NCI-H774 (cell line): ENCODE measurements around the gene TMUB2.
A peak's percentile ranks its signal among the peaks of the same experiment; 100 is the strongest.

Source experiments
- DNase-seq: peaks from one replicate; lab custom pipeline; 2025; lab: John Stamatoyannopoulos, UW

The TMUB2 gene

DNA sequence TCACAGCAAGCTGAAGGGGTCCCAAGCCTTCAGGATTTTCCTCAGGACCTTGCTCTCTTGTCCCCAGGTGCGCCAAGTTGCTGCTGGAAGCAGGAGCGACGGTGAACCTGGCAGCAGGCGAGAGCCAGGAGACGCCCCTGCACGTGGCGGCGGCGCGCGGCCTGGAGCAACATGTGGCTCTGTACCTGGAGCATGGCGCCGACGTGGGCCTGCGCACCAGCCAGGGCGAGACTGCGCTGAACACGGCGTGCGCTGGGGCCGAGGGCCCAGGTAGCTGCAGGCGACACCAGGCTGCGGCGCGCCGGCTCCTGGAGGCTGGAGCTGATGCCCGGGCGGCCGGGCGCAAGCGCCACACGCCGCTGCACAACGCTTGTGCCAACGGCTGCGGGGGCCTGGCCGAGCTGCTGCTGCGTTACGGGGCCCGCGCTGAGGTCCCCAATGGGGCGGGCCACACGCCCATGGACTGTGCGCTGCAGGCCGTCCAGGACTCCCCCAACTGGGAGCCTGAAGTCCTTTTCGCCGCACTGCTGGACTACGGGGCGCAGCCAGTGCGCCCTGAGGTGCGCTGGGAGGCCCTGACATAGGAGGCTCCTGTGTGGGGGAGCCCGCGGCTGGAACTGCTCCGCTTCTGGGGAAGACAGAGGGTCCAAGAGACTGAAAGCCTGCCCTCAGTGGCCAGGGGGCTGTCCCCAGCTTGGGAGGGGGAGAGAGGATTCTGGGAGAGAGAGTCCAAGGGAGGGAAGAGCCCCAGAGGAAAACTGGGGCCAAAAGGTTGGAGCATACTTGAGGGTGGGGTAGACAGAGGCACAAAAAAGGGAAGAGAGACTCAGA, 9.9 kb upstream of the TMUB2 start:
- no peak for DNase-seq

DNA sequence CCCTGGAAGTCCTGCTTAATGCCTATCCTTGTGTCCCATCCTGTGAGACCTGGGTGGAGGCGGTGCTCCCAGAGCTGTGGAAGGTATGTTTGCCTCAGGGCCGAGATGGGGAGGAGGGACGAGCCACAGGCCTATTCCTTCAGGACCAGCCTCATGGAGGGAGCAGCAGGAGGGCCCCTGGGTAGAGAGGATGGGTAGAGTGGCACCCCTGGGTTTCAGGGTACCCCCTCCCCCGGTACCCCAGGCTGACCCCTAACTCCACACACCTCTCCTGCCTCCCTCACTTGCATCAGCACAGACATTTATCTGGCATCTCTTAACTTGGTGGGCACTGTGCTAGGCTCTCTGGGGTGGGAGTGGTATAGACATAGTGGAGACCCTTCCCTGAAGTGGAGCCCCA, 9.1 kb upstream of the TMUB2 start:
- DNase-seq: no peak

DNA sequence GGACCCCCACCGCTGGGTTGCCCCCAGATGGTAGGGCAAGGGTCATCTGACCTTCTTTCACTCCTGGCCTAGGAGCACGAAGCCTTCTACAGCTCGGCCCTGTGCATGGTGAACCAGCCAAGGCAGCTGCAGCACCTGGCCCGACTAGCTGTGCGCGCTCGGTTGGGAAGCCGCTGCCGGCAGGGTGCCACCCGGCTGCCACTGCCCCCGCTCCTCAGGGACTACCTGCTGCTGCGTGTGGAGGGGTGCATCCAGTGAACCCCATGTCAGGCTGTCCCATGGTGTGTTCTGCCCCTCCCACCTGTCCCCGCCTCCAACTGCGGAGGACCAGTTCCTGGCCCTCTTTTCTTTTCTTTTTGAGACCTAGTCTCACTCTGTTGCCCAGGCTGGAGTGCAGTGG, 8.6 kb upstream of the TMUB2 start:
- DNase-seq: no peak

DNA sequence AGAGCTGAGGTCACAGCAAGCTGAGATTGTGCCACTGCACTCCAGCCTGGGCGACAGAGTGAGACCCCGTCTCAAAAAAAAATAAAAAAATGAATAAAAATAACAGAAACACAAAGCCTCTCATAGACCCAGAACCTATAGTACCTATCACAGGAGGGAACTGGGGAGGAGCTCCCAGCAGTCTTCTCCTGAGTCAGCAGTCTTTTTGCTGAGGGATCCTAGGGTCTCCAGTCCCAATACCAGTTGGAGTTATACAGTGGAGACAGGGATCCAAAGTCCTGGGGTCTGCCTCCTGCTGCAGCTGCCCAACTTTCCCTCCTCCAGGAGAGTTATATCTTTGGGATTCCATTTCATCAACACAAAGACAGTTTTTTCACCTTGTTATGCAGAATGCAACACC, 3.7 kb upstream of the TMUB2 start:
- no peak for DNase-seq

DNA sequence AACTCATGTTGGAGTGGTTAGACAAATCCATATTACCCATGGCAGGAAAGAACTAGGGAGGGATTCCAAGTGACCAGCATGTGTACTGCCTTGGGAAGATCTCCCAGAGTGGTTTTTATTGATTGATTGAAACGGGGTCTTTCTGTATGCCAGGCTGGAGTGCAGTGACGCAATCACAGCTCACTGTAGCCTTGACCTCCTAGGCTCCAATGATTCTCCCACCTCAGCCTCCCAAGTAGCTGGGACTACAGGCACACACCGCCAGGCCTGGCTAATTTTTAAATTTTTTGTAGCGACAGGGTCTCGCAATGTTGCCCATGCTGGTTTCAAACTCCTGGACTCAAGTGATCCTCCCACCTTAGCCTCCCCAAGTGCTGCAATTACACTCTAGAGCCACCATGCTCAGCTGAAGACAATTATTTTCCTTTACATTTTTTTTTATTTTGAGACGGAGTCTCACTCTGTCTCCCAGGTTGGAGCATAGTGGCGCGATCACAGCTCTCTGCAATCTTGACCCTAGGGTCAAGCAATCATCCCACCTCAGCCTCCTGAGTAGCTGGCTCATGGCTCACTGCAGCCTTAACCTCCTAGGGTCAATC, 2.5 kb upstream of the TMUB2 start:
- no peak for DNase-seq

DNA sequence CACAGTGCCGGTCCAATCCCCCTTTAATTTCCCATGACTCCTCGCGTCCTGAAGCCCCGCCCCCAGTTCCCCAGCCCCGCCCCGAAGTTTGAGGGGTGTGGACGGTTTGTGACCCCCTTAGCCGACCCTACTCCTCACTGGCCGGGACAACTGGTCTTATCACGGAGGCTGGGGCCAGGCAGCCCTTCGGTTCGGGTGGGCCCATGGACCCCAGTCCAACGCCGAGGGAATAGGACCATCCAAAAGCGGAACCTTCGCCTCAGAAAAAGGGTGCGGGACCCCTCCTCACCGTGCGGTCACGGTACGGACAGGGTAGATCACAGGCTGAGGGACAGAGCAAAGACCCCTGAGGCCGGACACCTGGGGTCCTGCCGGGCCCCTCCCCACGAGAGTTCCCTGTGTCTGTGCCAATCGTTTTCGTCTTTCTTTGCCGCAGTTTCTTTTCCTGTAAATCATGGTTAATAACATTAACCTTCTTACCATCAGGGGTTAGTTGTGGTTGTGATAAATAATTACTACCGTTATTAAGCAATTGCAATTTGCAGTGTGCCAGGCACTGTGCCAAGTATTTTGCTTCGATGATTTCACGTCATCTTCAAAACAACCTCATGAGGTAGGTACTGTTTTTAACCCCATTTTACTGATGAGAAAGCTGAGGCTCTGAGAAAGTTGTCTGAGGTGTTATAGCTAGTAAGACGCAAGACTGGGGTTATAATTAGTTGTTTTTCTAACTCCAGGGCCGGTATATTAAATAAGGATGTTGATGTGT, 543 bp downstream of the TMUB2 start:
- DNase-seq: peak; percentile 79

DNA sequence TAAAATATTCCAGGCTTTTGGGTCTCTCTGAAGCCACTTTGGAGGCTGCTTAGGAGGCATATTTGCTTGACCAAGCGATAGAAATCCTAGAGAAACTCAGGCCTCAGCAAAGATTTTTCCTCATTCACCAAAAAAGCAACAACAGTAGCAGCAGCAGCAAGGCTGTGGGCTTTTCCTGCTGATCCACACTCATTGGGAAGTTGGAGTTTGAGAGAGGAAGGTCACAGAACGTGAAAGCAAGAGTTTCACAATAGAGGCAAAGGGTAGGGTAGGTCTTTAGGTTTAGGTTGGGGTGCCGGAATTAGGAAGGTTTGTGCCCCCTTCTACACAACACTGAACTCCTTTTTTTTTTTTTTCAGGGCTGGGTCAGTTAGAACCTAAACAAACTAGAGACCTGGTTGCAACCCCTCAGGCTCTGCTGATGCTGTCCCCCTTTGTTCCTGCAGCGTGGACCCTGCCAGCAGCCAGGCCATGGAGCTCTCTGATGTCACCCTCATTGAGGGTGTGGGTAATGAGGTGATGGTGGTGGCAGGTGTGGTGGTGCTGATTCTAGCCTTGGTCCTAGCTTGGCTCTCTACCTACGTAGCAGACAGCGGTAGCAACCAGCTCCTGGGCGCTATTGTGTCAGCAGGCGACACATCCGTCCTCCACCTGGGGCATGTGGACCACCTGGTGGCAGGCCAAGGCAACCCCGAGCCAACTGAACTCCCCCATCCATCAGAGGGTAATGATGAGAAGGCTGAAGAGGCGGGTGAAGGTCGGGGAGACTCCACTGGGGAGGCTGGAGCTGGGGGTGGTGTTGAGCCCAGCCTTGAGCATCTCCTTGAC, 2.0 kb downstream of the TMUB2 start:
- no peak for DNase-seq

DNA sequence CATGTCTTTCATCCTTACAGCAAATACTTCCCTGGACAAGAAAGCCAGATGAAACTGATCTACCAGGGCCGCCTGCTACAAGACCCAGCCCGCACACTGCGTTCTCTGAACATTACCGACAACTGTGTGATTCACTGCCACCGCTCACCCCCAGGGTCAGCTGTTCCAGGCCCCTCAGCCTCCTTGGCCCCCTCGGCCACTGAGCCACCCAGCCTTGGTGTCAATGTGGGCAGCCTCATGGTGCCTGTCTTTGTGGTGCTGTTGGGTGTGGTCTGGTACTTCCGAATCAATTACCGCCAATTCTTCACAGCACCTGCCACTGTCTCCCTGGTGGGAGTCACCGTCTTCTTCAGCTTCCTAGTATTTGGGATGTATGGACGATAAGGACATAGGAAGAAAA, 3.7 kb downstream of the TMUB2 start:
- no peak for DNase-seq

DNA sequence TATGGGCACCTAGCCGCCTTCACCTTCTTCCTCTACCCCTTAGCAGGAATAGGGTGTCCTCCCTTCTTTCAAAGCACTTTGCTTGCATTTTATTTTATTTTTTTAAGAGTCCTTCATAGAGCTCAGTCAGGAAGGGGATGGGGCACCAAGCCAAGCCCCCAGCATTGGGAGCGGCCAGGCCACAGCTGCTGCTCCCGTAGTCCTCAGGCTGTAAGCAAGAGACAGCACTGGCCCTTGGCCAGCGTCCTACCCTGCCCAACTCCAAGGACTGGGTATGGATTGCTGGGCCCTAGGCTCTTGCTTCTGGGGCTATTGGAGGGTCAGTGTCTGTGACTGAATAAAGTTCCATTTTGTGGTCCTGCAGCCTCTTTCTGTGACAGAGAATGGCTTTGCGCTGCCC, 4.6 kb downstream of the TMUB2 start:
- no peak for DNase-seq

DNA sequence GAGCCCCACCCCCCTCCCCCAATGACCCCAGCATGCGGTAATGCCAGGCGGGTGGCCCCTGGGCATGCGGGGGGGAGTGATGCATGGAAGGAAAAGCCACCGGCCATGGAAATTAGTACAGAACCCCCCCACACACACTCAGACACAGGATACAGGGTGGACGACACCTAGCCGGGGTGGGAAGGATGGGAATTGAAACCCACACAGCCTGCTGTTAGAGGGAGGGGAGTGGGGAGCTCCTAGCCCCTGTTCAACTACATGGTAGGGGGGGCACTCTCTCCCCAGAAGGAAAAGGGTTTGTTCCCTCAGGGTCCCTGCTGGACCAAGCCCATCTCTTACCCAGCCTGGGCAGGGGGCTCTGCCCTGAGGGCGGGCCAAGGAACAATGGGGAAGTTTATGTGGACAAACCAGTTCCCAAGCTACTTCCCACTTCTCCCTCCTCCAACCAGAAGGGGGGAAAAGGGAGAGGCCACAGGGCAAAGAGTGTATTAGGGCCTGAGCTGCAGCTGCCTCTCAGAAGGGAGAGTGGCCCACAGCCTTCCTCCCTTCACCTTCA, 5.2 kb downstream of the TMUB2 start:
- DNase-seq: no peak

DNA sequence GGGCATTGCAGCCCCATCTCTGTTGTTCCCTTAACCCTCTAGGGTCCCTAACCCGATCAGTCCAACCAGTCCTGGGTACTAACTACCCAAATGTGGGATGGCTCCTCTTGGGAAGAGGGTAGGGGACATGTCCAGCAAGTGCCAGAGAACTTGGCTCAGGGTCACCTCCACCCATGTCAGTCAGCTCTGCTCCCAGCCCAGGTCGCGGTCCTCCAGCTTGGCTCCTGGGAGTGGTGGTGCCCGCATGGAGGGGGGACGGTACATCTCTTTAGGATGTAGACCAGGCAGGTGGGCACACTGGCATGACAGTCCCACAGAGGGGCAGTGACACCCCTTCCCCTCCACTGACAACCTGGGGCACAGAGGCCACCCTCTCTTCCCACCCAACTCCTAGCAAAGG, 6.0 kb downstream of the TMUB2 start:
- DNase-seq: no peak

DNA sequence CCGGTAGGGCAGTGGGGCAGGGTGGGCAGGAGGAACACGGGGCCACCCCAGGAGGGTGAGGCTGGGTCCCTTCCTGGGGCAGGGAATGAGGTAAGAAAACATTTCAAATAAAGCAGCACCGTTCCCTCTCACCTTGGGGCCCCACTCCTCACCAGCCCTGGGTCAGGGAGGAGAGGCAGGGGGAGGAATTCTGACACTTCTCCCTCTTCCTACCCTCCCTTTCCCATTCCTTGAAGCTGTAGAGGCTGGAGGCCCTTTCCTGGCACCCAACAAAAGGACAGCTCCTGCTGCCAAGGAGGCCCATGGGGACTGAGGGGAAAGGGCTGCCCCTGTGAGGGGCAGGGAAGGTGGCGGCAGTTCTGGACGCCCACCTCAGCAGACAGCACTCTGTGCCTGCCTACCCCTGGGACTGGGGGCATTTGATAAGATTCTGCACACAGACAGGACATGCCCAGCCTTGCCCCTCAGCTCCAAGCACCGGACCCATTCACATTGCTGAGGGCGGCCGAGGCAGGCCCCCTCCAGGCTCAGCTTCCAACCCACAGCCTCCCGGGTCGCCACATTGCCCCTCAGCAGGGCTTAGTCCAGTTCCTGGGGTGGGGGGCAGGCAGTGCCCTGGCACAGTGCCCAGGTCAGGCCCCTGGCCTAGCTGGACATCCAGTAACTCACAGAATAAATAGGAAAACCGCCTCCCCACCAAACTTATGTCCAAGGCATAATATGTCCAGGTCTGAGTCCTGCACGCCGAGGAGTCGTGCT, 6.7 kb downstream of the TMUB2 start:
- no peak for DNase-seq

DNA sequence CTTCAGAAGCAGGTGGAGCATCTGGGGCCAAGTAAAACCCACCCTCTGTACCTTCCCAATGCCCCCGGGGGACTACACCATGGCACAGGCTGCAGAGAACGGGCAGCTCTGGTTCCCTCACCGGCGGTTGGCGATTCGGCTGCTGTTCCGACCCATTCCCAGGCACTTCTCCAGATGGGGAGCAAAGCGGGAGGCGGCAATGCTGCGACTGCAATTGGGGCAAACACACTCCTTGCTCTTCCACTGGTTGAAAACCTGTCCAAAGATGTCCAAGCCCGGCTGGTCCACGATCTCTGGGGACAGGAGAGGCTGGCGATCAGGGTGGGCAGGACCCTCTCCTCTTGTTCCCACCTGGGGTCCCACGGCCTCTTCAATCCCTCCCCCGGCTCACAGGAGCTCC, 10.3 kb downstream of the TMUB2 start:
- DNase-seq: no peak

DNA sequence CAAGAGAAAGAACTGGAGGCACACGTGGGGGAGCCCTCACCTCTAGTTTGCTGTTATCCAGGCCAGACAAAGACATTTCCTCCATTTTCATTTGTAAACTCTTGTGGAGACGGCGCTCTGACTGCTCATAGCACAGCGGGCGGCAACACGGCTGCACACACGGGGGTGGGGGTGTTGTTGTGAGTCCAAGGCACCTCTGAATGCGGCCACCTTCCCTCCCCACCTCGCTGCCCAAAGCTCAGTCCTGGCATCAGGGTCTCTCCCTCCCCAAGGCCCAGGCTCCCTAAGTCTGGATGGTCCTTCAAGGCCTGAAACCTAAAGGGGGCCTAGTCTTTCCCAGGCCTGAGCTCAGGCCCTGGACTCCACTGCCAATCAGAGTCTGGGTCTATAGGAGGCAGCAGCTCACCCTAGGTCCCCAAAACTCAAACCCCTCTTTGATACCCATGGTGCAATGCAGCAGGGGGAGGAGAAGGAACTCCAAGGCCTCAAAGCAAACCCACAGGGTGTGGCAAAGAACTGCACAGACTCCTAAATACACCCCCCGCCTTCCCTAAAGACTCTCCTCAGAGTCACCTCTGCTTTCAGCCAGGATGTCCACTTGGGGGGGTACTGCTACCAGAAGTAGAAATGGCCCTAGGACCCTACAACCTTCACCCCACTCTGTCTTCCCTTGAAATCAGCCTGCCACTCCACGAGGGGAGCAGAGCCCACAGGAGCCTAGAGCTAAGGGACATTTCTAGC, 11.4 kb downstream of the TMUB2 start:
- DNase-seq: no peak

DNA sequence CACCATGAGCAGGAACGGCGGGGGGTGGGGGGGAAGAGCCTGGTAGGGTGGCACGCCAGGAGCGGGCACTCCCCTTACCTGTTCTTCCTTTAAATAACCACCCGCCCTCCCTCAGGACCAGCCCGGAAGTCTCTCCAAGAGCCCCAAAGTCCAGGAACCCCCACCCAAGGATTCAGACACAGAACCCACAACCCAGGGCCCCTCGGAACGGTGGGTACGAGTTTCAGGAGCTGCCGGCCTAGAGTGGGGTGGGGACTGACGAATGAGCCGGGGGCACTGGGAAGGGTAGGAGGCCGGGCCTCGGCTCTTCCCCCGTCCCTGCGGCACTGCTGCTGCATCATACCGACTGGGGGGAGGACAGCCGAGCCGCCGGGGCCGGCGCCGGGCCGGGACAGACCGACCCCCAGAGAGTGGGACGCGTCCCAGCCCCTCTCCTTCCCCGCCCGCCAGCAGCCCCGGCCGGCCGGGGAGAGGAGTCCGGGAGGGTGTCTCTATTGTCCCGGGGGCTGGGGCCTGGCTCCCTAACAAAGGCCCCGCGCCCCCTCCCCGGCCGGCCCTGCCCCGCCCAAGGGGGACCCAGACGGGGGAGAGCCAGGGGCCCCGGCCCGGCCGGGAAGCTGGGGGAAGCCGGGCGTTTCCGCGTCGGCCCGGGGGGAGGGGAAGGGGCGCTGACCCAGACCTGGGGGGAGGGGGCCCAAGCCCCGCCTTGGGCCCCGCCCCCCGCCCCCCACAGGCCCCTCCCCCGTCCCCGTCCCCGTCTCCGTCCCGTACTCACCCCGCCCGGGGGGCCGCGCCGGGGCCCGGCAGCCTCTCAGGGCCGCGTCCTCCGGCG, 12.2 kb downstream of the TMUB2 start:
- DNase-seq: peak; percentile 57

DNA sequence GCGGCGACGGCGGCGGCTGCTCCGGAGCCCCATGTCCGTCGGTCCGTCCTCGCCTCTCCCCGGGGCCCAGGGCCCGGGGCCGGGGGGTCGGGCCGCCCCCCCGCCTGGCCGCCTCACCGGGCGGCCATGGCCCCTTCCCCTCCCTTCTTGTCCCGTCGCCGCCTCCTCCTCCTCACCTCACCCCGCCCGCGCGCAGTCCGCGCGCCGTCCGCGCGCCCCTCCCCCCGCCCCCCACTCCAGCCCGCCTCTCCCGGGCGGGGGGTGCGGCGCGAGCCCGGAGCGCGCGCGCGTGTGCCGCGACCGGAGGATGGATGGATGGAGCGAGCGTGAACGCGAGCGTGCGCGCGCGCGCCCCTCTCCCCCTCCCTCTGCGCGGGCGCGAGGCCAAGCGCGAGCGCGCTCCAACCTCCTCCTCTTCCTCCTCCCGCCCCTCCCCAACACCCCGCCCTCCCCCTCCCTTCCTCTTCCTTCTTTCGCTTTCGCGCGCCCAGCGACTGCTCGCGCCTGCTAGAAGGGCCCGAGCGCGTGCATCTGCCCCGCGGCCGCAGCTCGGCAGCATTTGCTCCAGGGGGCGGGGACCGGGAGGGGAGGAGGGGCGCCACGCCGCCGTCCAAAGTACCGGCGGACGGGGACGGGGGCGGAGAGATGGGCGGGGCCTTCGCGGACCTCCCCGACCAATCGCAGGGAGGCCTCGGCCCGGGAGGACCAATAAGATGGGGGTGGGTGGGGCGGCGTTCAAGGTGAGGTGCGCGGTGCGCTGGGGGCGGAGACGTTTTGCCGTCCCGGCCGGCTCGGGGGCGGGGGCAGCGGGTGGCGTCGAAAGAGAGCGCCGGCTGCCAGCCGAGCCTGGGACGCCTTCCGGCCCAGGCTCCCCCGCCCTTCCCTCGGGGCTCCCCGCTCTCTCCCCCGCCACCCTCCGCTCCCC, 13.0 kb downstream of the TMUB2 start, which contains the start of gene ATXN7L3:
TSS of gene ATXN7L3 (minus strand) at position 332 of the 925 bp plus-strand sequence. CDS start 1,814 bp downstream, outside the sequence.
- peak; percentile 98 for DNase-seq

DNA sequence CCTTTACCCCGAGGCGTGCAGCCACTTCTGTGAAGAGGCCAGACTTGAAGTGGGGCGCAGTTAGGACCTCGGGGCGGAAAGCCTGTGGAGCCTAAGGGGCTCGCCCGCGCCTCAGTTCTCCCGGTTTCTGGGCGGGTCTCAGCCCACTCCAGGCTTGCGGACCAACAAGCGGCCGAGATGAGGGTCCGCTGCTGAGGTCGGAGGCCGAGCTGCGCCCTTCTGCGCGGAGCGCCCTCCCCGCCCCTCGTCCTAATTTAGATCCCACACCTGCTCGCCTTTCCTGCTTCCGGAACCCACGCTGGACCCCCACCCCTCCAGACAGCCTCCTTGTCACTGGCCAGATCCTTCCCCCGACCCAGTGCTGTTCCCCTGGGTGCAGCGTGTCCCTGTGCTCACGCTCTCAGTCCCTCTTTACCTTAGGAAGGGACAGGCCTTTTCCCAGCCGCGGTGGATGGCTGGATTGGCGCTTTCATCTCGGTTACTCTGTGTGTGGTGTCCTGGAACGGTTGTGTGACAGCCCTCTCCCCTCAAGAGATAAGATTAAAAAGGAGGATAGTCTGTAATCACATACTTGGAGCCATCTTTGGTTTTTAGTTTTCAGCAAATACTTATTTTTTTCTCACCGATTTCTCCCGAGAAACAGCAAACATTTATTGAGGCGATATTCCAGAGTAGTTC, 13.8 kb downstream of the TMUB2 start:
- no peak for DNase-seq

DNA sequence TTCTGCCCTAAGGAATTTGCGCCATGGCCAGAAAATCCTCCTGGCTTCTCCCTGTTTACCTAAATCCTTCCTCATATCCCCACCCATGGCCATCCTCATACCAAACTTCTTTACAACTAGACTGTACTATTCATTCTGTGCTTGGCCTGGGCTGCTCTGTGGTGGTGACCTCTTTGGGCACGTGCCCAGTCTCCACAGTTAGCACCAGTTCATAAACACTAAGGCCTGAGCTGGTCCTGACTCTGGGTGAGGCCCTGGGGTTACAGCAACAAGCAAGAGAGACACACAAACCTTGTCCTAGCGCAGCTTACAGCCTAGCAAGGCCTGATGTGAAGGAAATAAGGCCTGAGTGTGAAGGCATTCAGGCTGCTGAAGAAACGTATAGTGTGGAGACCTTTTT, 16.0 kb downstream of the TMUB2 start:
- no peak for DNase-seq
